Endothelial cell of umbilical vein (primary cell): ENCODE measurements around the gene C16orf86. TPM values are rescaled to one million over a fixed set of nuclear protein-coding genes. Genes with fewer than 3 reads are reported as not detected.

ENCODE experiments used
- BruUV-seq: library from RNA; stranded (reverse); fragments of 400-500 nt; replicated peaks from 2 replicates; lab custom pipeline; 2021; lab: Mats Ljungman, UMichigan
- CTCF ChIA-PET: fragments of 300-600, 350-600 bp; sonication (Branson Sonifier 250); formaldehyde crosslinking; loops from one replicate; lab custom pipeline; 2021; ENCODE audit warnings: antibody characterized with exemption, inconsistent platforms; lab: Charles Lee
- POLR2A ChIA-PET: fragments of 300-600, 350-600 bp; sonication (Branson Sonifier 250); formaldehyde crosslinking; loops from one replicate; lab custom pipeline; 2021; ENCODE audit warnings: antibody characterized with exemption, inconsistent platforms; lab: Charles Lee
- DNase-seq: peaks from one replicate; pipeline ENCODE4 v3.0.0-alpha.2; 2011; ENCODE audit warnings: low read depth, low spot score
- FAIRE-seq: peaks from 2 replicates; lab custom pipeline; 2011; peaks lifted over from hg19 to GRCh38; lab: Jason Lieb, UNC
- H2AFZ ChIP-seq: 2 replicates; pipeline ENCODE4 v1.6.0; 2012; ENCODE audit warnings: low read depth, low read length, control low read depth, inconsistent platforms
- H3K27ac ChIP-seq: 2 replicates; pipeline ENCODE4 v1.5.1; 2011; ENCODE audit warnings: low read depth, mild to moderate bottlenecking, control low read depth, low read length, moderate library complexity; ENCODE audit not compliant: insufficient read depth
- H3K27me3 ChIP-seq, 2 experiments: 2 replicates each; pipeline versions ENCODE4 v1.6.0 to v1.6.1; 2011; ENCODE audit warnings: low read length in 2 of 2, mixed read lengths in 1 of 2; ENCODE audit not compliant: control insufficient read depth in 2 of 2, insufficient read depth in 2 of 2
- H3K36me3 ChIP-seq, 2 experiments: 2 replicates in 1 of 2; 3 replicates in 1 of 2; pipeline ENCODE4 v1.5.1; 2011; ENCODE audit warnings: low read length in 2 of 2, mild to moderate bottlenecking in 1 of 2, moderate library complexity in 1 of 2; ENCODE audit not compliant: control insufficient read depth in 2 of 2, insufficient read depth in 2 of 2; ENCODE audit errors: extremely low read depth in 1 of 2
- H3K4me1 ChIP-seq: 3 replicates; pipeline ENCODE4 v1.5.1; 2011; ENCODE audit warnings: mild to moderate bottlenecking, low read length; ENCODE audit not compliant: control insufficient read depth, insufficient read depth; ENCODE audit errors: extremely low read depth
- H3K4me2 ChIP-seq: 2 replicates; pipeline ENCODE4 v1.6.1; 2011; ENCODE audit warnings: low read length, control low read depth, mixed read lengths; ENCODE audit not compliant: insufficient read depth
- H3K4me3 ChIP-seq, 3 experiments: fragments of 200-600 bp in 1 of 3; sonication (generic), shearing (Covaris generic) in 1 of 3; replicated peaks in 1 of 3; 2 replicates each; pipeline ENCODE4 v1.5.1; 2011 to 2016; ENCODE audit warnings: control low read depth in 3 of 3, low read length in 3 of 3, mild to moderate bottlenecking in 2 of 3, inconsistent platforms in 1 of 3, low read depth in 1 of 3, moderate library complexity in 1 of 3; ENCODE audit not compliant: insufficient read depth in 1 of 3
- H3K79me2 ChIP-seq: 2 replicates; pipeline ENCODE4 v1.6.0; 2012; ENCODE audit warnings: low read length, inconsistent platforms; ENCODE audit not compliant: control insufficient read depth, insufficient read depth
- H3K9ac ChIP-seq: replicated peaks from 2 replicates; pipeline ENCODE3; 2011; ENCODE audit warnings: low read length, control low read depth; ENCODE audit not compliant: insufficient read depth; ENCODE audit errors: extremely low read depth
- H3K9me1 ChIP-seq: replicated peaks from 3 replicates; pipeline ENCODE4 v1.6.0; 2011; ENCODE audit warnings: mild to moderate bottlenecking, low read length; ENCODE audit not compliant: control insufficient read depth, insufficient read depth; ENCODE audit errors: extremely low read depth
- H3K9me3 ChIP-seq: replicated peaks from 2 replicates; pipeline ENCODE4 v1.5.1; 2012; ENCODE audit warnings: low read length, inconsistent platforms; ENCODE audit not compliant: control insufficient read depth, insufficient read depth
- H4K20me1 ChIP-seq: replicated peaks from 2 replicates; pipeline ENCODE3; 2011; ENCODE audit warnings: mild to moderate bottlenecking, low read length; ENCODE audit not compliant: control insufficient read depth, insufficient read depth; ENCODE audit errors: extremely low read depth
- EZH2 ChIP-seq: IDR thresholded peaks from 2 replicates; pipeline ENCODE4 v1.6.1; 2012; ENCODE audit warnings: borderline replicate concordance, low read depth, mild to moderate bottlenecking, moderate library complexity, low read length, inconsistent platforms; ENCODE audit not compliant: severe bottlenecking
- FOS ChIP-seq: IDR thresholded peaks from 2 replicates; pipeline ENCODE4 v1.6.1; 2011; ENCODE audit warnings: mild to moderate bottlenecking, low read length, moderate library complexity, borderline replicate concordance; ENCODE audit not compliant: insufficient read depth
- GATA2 ChIP-seq: IDR thresholded peaks from 2 replicates; pipeline ENCODE4 v1.7.0; 2011; ENCODE audit warnings: low read depth, mild to moderate bottlenecking, moderate library complexity, mixed read lengths, low read length; ENCODE audit not compliant: insufficient read length, insufficient read depth
- JUN ChIP-seq: IDR thresholded peaks from 2 replicates; pipeline ENCODE4 v1.6.1; 2011; ENCODE audit warnings: borderline replicate concordance, low read depth; ENCODE audit not compliant: insufficient read length, insufficient read depth
- MYC ChIP-seq: IDR thresholded peaks from one replicate; pipeline ENCODE4 v1.6.1; 2011; ENCODE audit warnings: mild to moderate bottlenecking, low read depth, low read length
- POLR2A ChIP-seq: IDR thresholded peaks from 2 replicates; pipeline ENCODE4 v1.6.1; 2012; ENCODE audit warnings: low read depth, mild to moderate bottlenecking, control low read depth, low read length
- POLR2AphosphoS5 ChIP-seq: IDR thresholded peaks from 2 replicates; pipeline ENCODE4 v1.6.1; 2012; ENCODE audit warnings: low read depth, mild to moderate bottlenecking, control low read depth, low read length, moderate library complexity; ENCODE audit not compliant: insufficient read depth
- dilution Hi-C: fragments of 300-500 bp; cut with MboI; formaldehyde crosslinking; loops from one replicate; pipeline ENCODE4 v1.15.0; 2019; ENCODE audit warnings: low sequenced_read_pairs; ENCODE audit not compliant: extremely low pct_ligation_motif_present
- intact Hi-C: fragments of 100-400 bp; cut with micrococcal nuclease; formaldehyde crosslinking; loops from one replicate; pipeline ENCODE4 v1.10.0; 2022
- polyA plus RNA-seq, 4 experiments: library from polyadenylated mRNA; depleted of rRNA in 3 of 4; stranded (reverse) in 3 of 4; unstranded in 1 of 4; fragments of >200 nt; gene quantifications; 2 replicates each; pipeline versions ENCODE4 v1.2.1 to v1.2.3, GENCODE V29; 2011 to 2012; ENCODE audit warnings: missing spikeins in 1 of 4
- total RNA-seq: library from RNA; stranded (reverse); gene quantifications from 2 replicates; pipeline ENCODE4 v1.2.3, GENCODE V29; 2021
- TF ChIP-seq, protein P1 (sequence below), 2 donors: IDR thresholded peaks; 1 replicate in 1 of 2; 2 replicates in 1 of 2; pipeline ENCODE4 v1.5.1; 2011; ENCODE audit warnings: low read length in 2 of 2, mild to moderate bottlenecking in 2 of 2, moderate library complexity in 2 of 2, control low read depth in 1 of 2, inconsistent platforms in 1 of 2, low read depth in 1 of 2; ENCODE audit not compliant: insufficient read depth in 1 of 2; ENCODE audit errors: extremely low read depth in 1 of 2
- TF ChIP-seq, protein P2 (sequence below): IDR thresholded peaks from 2 replicates; pipeline ENCODE4 v1.6.1; 2011; ENCODE audit not compliant: insufficient read depth, insufficient read length

The C16orf86 gene
- total and polyA plus RNA-seq, 2 donors (not counting 3 experiments of a cell fraction or from before 2014, with no cell fraction given) = 0.62 to 0.98 TPM

DNA sequence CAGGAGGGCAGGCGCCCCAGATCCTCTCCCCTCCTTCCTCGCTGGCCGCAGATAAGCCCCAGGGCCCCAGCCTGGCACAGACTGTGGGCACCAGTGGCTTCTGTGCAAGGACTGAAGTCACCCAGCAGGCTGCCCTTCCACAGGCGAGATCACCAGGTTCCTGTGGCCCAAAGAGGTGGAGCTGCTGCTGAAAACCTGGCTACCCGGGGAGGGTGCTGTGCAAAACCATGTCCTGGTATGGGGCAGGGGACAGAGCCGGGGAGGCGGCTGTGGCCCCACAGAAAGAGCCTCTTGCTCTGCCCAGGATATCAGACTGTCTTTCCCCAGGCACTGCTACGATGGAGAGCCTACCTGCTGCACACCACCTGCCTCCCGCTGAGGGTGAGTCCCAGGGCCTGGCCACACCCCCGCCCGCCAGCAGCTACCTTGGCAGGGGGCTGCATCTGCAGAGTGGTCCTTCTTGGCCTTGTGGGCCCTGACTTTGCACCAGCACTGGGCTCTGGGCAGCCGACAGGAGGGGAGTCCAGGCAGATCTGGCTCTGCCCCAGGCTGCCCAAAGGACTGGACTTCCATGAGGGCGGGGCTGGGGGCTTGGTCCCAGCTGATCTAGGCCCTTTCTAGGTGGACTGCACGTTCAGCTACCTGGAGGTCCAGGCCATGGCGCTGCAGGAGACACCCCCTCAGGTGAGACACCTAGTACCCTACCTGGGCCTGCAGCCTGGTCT, 21.1 kb upstream of the C16orf86 start:
- peaks cover 22 to 29% of the 10 kb centered on the region in 2 experiments for H3K27me3 ChIP-seq
- FAIRE-seq (no peak), DNase-seq (no peak)
- dilution Hi-C loops (no loop called here), intact Hi-C loops (no loop called here)
- no peak overlapping the region for H3K9ac ChIP-seq
- H2AFZ ChIP-seq = no peak overlapping the region
- H3K79me2 ChIP-seq = no peaks in the 10 kb centered on the region
- H3K36me3 ChIP-seq = no peaks in the 10 kb centered on the region
- H3K4me2 ChIP-seq = no peak overlapping the region
- BruUV-seq = no TSS peak
- CTCF ChIA-PET = interaction anchor here (0.5 to 7.7 kb wide), 22 partner anchors 12 to 151 kb away, joined by 3 to 166 read pairs (median 5); partner anchors contain the start of genes ACD, CTCF, ENKD1 and PARD6A
- H3K4me1 ChIP-seq = no peaks in the 10 kb centered on the region
- H3K9me3 ChIP-seq = no peaks in the 10 kb centered on the region
- H3K9me1 ChIP-seq = no peaks in the 10 kb centered on the region
- H4K20me1 ChIP-seq = no peaks in the 10 kb centered on the region
- POLR2A ChIA-PET = interaction anchor here (0.7 kb wide), 1 partner anchor 98 kb away, joined by 3 read pairs; no protein-coding TSS in a partner anchor
- H3K27ac ChIP-seq = no peak overlapping the region
- no peak overlapping the region for H3K4me3 ChIP-seq
- TF ChIP-seq FOS (no peak), POLR2A (no peak), MYC (no peak)

DNA sequence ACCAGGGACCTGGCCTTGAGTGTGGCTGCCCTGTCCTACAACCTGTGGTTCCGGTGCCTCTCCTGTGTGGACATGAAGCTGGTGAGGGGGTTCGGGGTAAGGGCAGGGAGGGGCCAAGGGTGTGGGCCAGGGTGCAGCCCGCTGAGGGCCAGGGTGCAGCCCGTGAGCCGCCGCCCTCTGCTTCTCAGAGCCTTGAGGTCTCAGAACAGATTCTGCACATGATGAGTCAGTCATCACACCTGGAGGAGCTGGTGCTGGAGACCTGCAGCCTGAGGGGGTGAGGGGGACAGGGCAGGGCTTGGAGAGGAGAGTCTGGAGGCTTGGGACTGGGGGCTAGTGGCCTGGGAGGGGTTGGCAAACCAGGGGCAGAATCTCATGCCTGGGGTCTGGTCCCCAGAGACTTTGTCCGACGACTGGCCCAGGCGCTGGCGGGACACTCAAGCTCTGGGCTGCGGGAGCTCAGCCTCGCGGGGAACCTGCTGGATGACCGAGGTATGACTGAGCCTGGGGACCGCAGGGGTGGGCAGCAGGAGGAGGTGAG, 19.4 kb upstream of the C16orf86 start:
- H3K9ac ChIP-seq = no peak overlapping the region
- intact Hi-C loops = no loop called here
- H3K27me3 ChIP-seq = peaks cover 33 to 34% of the 10 kb centered on the region in 2 experiments
- H3K79me2 ChIP-seq = no peaks in the 10 kb centered on the region
- H3K4me3 ChIP-seq = no peak overlapping the region
- dilution Hi-C loops = no loop called here
- H3K4me2 ChIP-seq = no peak overlapping the region
- H3K9me1 ChIP-seq = no peaks in the 10 kb centered on the region
- H4K20me1 ChIP-seq = no peaks in the 10 kb centered on the region
- no peak for DNase-seq
- POLR2A ChIA-PET = no interaction called here
- TF ChIP-seq, protein P1, sequence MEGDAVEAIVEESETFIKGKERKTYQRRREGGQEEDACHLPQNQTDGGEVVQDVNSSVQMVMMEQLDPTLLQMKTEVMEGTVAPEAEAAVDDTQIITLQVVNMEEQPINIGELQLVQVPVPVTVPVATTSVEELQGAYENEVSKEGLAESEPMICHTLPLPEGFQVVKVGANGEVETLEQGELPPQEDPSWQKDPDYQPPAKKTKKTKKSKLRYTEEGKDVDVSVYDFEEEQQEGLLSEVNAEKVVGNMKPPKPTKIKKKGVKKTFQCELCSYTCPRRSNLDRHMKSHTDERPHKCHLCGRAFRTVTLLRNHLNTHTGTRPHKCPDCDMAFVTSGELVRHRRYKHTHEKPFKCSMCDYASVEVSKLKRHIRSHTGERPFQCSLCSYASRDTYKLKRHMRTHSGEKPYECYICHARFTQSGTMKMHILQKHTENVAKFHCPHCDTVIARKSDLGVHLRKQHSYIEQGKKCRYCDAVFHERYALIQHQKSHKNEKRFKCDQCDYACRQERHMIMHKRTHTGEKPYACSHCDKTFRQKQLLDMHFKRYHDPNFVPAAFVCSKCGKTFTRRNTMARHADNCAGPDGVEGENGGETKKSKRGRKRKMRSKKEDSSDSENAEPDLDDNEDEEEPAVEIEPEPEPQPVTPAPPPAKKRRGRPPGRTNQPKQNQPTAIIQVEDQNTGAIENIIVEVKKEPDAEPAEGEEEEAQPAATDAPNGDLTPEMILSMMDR (IDR thresholded peaks at IDR 0.05; ENCODE audit: extremely low read depth in 1 of 2, insufficient read depth in 1 of 2, low read depth in 1 of 2, low read length in 2 of 2) = no peak
- no peak for TF ChIP-seq JUN
- TF ChIP-seq MYC = no peak
- no peak for TF ChIP-seq POLR2A
- no peak for TF ChIP-seq FOS
- TF ChIP-seq POLR2AphosphoS5 = no peak
- TF ChIP-seq EZH2 = no peak
- no peak for TF ChIP-seq GATA2
- TF ChIP-seq, protein P2, sequence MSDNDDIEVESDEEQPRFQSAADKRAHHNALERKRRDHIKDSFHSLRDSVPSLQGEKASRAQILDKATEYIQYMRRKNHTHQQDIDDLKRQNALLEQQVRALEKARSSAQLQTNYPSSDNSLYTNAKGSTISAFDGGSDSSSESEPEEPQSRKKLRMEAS = no peak
- FAIRE-seq = no peak
- no peak overlapping the region for H3K27ac ChIP-seq
- no peaks in the 10 kb centered on the region for H3K36me3 ChIP-seq
- H2AFZ ChIP-seq = no peak overlapping the region
- no TSS peak for BruUV-seq
- CTCF ChIA-PET = interaction anchor here (1.1 to 7.7 kb wide), 6 partner anchors 13 to 125 kb away, joined by 3 to 166 read pairs (median 6); partner anchors contain the start of genes ACD and CTCF
- H3K9me3 ChIP-seq = no peaks in the 10 kb centered on the region
- H3K4me1 ChIP-seq = no peaks in the 10 kb centered on the region
